GM18505 (cell line): ENCODE measurements around the gene WDR31.
"Not testable (repeated sequence)": the region's sequence is repeated elsewhere in the genome, so short reads cannot be mapped to it uniquely, and the experiment has no call there.

Source experiments
- ATAC-seq: cut with Tn5 transposase; IDR thresholded peaks from one replicate; pipeline ENCODE4 v1.9.1; 2021; ENCODE audit not compliant: unreplicated experiment
- POLR2A ChIP-seq: IDR thresholded peaks from 4 replicates; pipeline ENCODE4 v1.6.1; 2011; ENCODE audit warnings: borderline replicate concordance; ENCODE audit not compliant: insufficient read depth, insufficient read length; ENCODE audit errors: extremely low read depth

The WDR31 gene

GRCh38 chr9:113310538-113310937 lies 29.5 kb downstream of the WDR31 start:
- TF ChIP-seq POLR2A = no peak
- no peak for ATAC-seq

- ATAC-seq = no peak
- no peak for TF ChIP-seq POLR2A
Measured at GRCh38 chr9:113309204-113309813, 30.8 kb downstream of the WDR31 start.

GRCh38 chr9:113307396-113307975 lies 32.6 kb downstream of the WDR31 start:
- TF ChIP-seq POLR2A = no peak
- ATAC-seq = no peak

GRCh38 chr9:113306566-113306965 lies 33.5 kb downstream of the WDR31 start:
- no peak for TF ChIP-seq POLR2A
- ATAC-seq = no peak

- ATAC-seq = no peak
- TF ChIP-seq POLR2A = no peak
Measured at GRCh38 chr9:113302792-113303418, 37.2 kb downstream of the WDR31 start, which contains the start of gene RNF183. TSS of gene RNF183 (minus strand) at chr9:113303376. CDS start at chr9:113298184, 5,192 bp downstream.

- no peak for ATAC-seq
- TF ChIP-seq POLR2A = no peak
Measured at GRCh38 chr9:113301548-113301947, 38.5 kb downstream of the WDR31 start.

- ATAC-seq = no peak
- no peak for TF ChIP-seq POLR2A
Measured at GRCh38 chr9:113299800-113300292, 40.2 kb downstream of the WDR31 start.

GRCh38 chr9:113298924-113299770 lies 40.9 kb downstream of the WDR31 start:
- no peak for TF ChIP-seq POLR2A
- ATAC-seq = no peak

GRCh38 chr9:113298311-113298710 lies 41.8 kb downstream of the WDR31 start:
- TF ChIP-seq POLR2A = no peak
- ATAC-seq = no peak

GRCh38 chr9:113296796-113297558 lies 43.1 kb downstream of the WDR31 start:
- no peak for ATAC-seq

GRCh38 chr9:113296247-113296646 lies 43.8 kb downstream of the WDR31 start:
- not testable (repeated sequence) for ATAC-seq

More at GRCh38 chr9:113296796-113297558, 43.1 kb downstream of the WDR31 start:
- no peak for TF ChIP-seq POLR2A

- no peak for TF ChIP-seq POLR2A
- no peak for ATAC-seq
Measured at GRCh38 chr9:113293285-113293878, 46.7 kb downstream of the WDR31 start.
